NCI-H1092 treated with DMSO at 0.1 percent for 48 hours (cell line): ENCODE data around the gene GPR35.
"Not testable (repeated sequence)": the region's sequence is repeated elsewhere in the genome, so short reads cannot be mapped to it uniquely, and the experiment has no call there.

ENCODE experiments used
- DNase-seq: peaks from one replicate; lab custom pipeline; 2025; lab: John Stamatoyannopoulos, UW

The GPR35 gene

GRCh38 chr2:240602266-240603050, 22.8 kb upstream of the GPR35 start:
- no peak for DNase-seq

GRCh38 chr2:240603081-240603835, 22.0 kb upstream of the GPR35 start:
- no peak for DNase-seq

- no peak for DNase-seq
These were observed 21.4 kb upstream of the GPR35 start for GRCh38 chr2:240603846-240604245.

- DNase-seq = no peak
These were observed 20.9 kb upstream of the GPR35 start for GRCh38 chr2:240604291-240604938.

- no peak for DNase-seq
These were observed 20.2 kb upstream of the GPR35 start for GRCh38 chr2:240604939-240605716.

- DNase-seq = no peak
These were observed 19.2 kb upstream of the GPR35 start for GRCh38 chr2:240605867-240606743.

GRCh38 chr2:240611601-240612210, 13.6 kb upstream of the GPR35 start:
- DNase-seq = no peak

- DNase-seq = no peak
These were observed 11.5 kb upstream of the GPR35 start for GRCh38 chr2:240613781-240614180.

- DNase-seq = no peak
These were observed 10.9 kb upstream of the GPR35 start for GRCh38 chr2:240614391-240614790.

- DNase-seq = no peak
These were observed 9.9 kb upstream of the GPR35 start for GRCh38 chr2:240615396-240615795.

- peak; percentile 26 for DNase-seq
These were observed 9.3 kb upstream of the GPR35 start for GRCh38 chr2:240615820-240616547.

GRCh38 chr2:240616860-240617666, 8.2 kb upstream of the GPR35 start:
- DNase-seq = not testable (repeated sequence)

- no peak for DNase-seq
These were observed 6.5 kb upstream of the GPR35 start for GRCh38 chr2:240618776-240619175.

- no peak for DNase-seq
These were observed 5.7 kb upstream of the GPR35 start for GRCh38 chr2:240619506-240620148.

GRCh38 chr2:240620149-240620731, 5.0 kb upstream of the GPR35 start:
- no peak for DNase-seq

- DNase-seq = no peak
These were observed 4.4 kb upstream of the GPR35 start for GRCh38 chr2:240620859-240621258.

- no peak for DNase-seq
These were observed 3.2 kb upstream of the GPR35 start for GRCh38 chr2:240622060-240622411.

- DNase-seq = no peak
These were observed 2.6 kb upstream of the GPR35 start for GRCh38 chr2:240622531-240623235.
